Panc1 (cell line): ENCODE data around the gene TCP10L. TPM values are rescaled to one million over a fixed set of nuclear protein-coding genes. Genes with fewer than 3 reads are reported as not detected.

Experiments used
- ATAC-seq: fragments of 200-7000 bp; cut with Tn5 transposase; 2 replicates; pipeline ENCODE4 v1.9.1; 2020; ENCODE audit warnings: mild to moderate bottlenecking, moderate library complexity
- BruUV-seq: library from RNA; stranded (reverse); fragments of 400-500 nt; replicated peaks from 2 replicates; lab custom pipeline; 2021; lab: Mats Ljungman, UMichigan
- CTCF ChIA-PET: fragments of 300-600 bp; sonication (Branson Sonifier 250); formaldehyde crosslinking; loops from one replicate; lab custom pipeline; 2022; ENCODE audit warnings: antibody characterized with exemption; lab: Charles Lee
- POLR2A ChIA-PET: fragments of 300-600 bp; sonication (Branson Sonifier 250); formaldehyde crosslinking; loops from one replicate; lab custom pipeline; 2022; ENCODE audit warnings: antibody characterized with exemption; lab: Charles Lee
- DNase-seq: peaks from one replicate; pipeline ENCODE4 v3.0.0-alpha.2; 2010; ENCODE audit warnings: low read depth, low spot score
- H3K27ac ChIP-seq: 2 replicates; pipeline ENCODE4 v1.5.1; 2011; ENCODE audit warnings: mild to moderate bottlenecking, low read length, inconsistent platforms
- H3K27me3 ChIP-seq: fragments of 200-500 bp; sonication (Bioruptor generic); 2 replicates; pipeline ENCODE4 v1.6.0; 2014; ENCODE audit warnings: low read length, inconsistent platforms; ENCODE audit not compliant: control insufficient read depth, insufficient read depth
- H3K36me3 ChIP-seq: fragments of 200-500 bp; sonication (Bioruptor generic); 2 replicates; pipeline ENCODE4 v1.5.1; 2014; ENCODE audit warnings: inconsistent platforms, mild to moderate bottlenecking, low read length, moderate library complexity; ENCODE audit not compliant: control insufficient read depth, insufficient read depth
- H3K4me1 ChIP-seq: 2 replicates; pipeline ENCODE4 v1.5.1; 2011; ENCODE audit warnings: inconsistent platforms, mild to moderate bottlenecking, low read length, moderate library complexity; ENCODE audit not compliant: control insufficient read depth, insufficient read depth
- H3K4me3 ChIP-seq, 2 experiments: 2 replicates each; pipeline ENCODE4 v1.5.1; 2011 to 2012; ENCODE audit warnings: low read depth in 2 of 2, low read length in 2 of 2, mild to moderate bottlenecking in 2 of 2, inconsistent platforms in 1 of 2, moderate library complexity in 1 of 2
- H3K9me3 ChIP-seq: fragments of 200-500 bp; sonication (Bioruptor generic); 2 replicates; pipeline ENCODE4 v1.5.1; 2014; ENCODE audit warnings: low read depth, mild to moderate bottlenecking, inconsistent platforms, low read length, moderate library complexity; ENCODE audit not compliant: control insufficient read depth, insufficient read depth
- POLR2AphosphoS5 ChIP-seq: IDR thresholded peaks from 2 replicates; pipeline ENCODE4 v1.6.1; 2012; ENCODE audit warnings: mild to moderate bottlenecking, low read depth, low read length, moderate library complexity
- REST ChIP-seq, 2 experiments: IDR thresholded peaks; 2 replicates each; pipeline ENCODE4 v1.6.1; 2011 to 2012; ENCODE audit warnings: low read depth in 2 of 2, control low read depth in 1 of 2, low read length in 1 of 2, mild to moderate bottlenecking in 1 of 2, moderate library complexity in 1 of 2; ENCODE audit not compliant: insufficient read depth in 1 of 2
- SIN3A ChIP-seq: IDR thresholded peaks from 2 replicates; pipeline ENCODE4 v1.6.1; 2012; ENCODE audit warnings: low read depth, mild to moderate bottlenecking, low read length, moderate library complexity, borderline replicate concordance; ENCODE audit not compliant: insufficient read depth
- TCF7L2 ChIP-seq: IDR thresholded peaks from 2 replicates; pipeline ENCODE4 v1.6.1; 2011; ENCODE audit warnings: mild to moderate bottlenecking, low read depth, low read length, inconsistent platforms
- in situ Hi-C: cut with HindIII; loops from 2 replicates; pipeline ENCODE4 v1.10.0; 2016; ENCODE audit warnings: low sequenced_read_pairs, low pct_unique_long_range_greater_than_20kb
- intact Hi-C: fragments of 100-400 bp; cut with micrococcal nuclease; formaldehyde crosslinking; loops from one replicate; pipeline ENCODE4 v1.10.0; 2022; ENCODE audit not compliant: unreplicated experiment
- total RNA-seq: library from RNA; stranded (reverse); gene quantifications from one replicate; pipeline ENCODE4 v1.2.1, GENCODE V29; 2021; ENCODE audit not compliant: unreplicated experiment
- TF ChIP-seq, protein P1 (sequence below): fragments of 450-650 bp; IDR thresholded peaks from 2 replicates; pipeline ENCODE4 v1.5.1; 2017; ENCODE audit warnings: mild to moderate bottlenecking

Gene TCP10L
- total RNA-seq, 1 experiment from 2014 or later, result 0.57 TPM

DNA sequence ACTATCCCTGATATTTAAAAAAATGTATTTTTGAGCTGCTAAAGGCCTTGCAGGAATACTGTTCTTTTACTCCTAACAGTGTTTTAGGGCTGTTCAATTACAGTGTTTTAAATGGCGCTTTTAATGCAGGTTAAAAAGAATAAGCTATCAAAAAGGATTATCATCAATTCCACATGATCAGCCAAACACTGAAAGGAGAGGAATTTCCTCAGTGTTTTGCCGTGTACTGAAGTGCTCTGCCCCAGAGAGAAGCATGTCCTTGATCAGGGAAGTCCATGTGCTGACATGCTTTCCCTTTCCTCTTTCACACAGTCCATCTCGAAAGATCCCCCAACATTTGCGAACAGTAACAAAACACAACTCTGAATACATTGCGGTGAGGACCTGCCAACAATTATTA is 23.5 kb upstream of the TCP10L start:
- Histone ChIP-seq H3K9me3 (no peaks in the 10 kb centered on the region), H3K27me3 (no peaks in the 10 kb centered on the region), H3K27ac (no peak overlapping the region), H3K4me3 (no peak overlapping the region), H3K36me3 (peaks cover 17% of the 10 kb centered on the region), H3K4me1 (no peaks in the 10 kb centered on the region; the same call in none of the 2 replicates)
- no peak for TF ChIP-seq TCF7L2
- TF ChIP-seq, protein P1, sequence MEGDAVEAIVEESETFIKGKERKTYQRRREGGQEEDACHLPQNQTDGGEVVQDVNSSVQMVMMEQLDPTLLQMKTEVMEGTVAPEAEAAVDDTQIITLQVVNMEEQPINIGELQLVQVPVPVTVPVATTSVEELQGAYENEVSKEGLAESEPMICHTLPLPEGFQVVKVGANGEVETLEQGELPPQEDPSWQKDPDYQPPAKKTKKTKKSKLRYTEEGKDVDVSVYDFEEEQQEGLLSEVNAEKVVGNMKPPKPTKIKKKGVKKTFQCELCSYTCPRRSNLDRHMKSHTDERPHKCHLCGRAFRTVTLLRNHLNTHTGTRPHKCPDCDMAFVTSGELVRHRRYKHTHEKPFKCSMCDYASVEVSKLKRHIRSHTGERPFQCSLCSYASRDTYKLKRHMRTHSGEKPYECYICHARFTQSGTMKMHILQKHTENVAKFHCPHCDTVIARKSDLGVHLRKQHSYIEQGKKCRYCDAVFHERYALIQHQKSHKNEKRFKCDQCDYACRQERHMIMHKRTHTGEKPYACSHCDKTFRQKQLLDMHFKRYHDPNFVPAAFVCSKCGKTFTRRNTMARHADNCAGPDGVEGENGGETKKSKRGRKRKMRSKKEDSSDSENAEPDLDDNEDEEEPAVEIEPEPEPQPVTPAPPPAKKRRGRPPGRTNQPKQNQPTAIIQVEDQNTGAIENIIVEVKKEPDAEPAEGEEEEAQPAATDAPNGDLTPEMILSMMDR, result no peak
- TF ChIP-seq REST (IDR thresholded peaks at IDR 0.05; ENCODE audit: insufficient read depth in 1 of 2, low read depth in 2 of 2, low read length in 1 of 2), result no peak
- no peak for TF ChIP-seq POLR2AphosphoS5
- no peak for TF ChIP-seq SIN3A
- no peak for DNase-seq
- POLR2A ChIA-PET, result no interaction called here
- TSS peak; percentile 47 for BruUV-seq
- ATAC-seq, result no peak
- intact Hi-C loops, result no loop called here
- in situ Hi-C loops, result no loop called here
- CTCF ChIA-PET, result no interaction called here

DNA sequence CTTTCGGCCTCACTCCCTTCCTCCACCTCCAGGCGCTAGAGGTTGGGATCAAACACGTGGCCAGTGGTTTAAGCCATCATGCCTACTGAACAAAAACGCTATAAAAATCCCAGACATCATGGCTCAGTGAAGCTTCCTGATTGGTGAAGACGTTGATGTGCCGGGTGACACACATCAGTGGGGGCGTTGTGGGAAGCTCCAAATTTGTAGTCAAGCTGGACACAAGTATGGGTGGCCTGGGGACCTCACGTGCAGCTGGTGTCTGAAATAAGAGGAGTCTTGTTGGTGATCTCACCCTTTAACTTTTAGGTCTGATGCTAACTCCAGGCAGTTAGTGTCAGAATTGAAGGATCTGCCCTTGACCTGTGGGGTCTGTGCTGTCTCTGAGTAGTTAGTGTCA is 20.1 kb upstream of the TCP10L start:
- in situ Hi-C loops (no loop called here), intact Hi-C loops (no loop called here)
- TF ChIP-seq POLR2AphosphoS5, result no peak
- TF ChIP-seq, protein P1, result no peak
- TF ChIP-seq SIN3A, result no peak
- no peak for TF ChIP-seq TCF7L2
- TF ChIP-seq REST (IDR thresholded peaks at IDR 0.05; ENCODE audit: insufficient read depth in 1 of 2, low read depth in 2 of 2, low read length in 1 of 2), result no peak
- Histone ChIP-seq H3K27me3 (no peaks in the 10 kb centered on the region), H3K4me3 (no peak overlapping the region), H3K36me3 (peaks cover 18% of the 10 kb centered on the region), H3K9me3 (no peaks in the 10 kb centered on the region), H3K27ac (no peak overlapping the region), H3K4me1 (no peaks in the 10 kb centered on the region; the same call in 1 of the 2 replicates)
- ATAC-seq, result no peak
- no TSS peak for BruUV-seq
- CTCF ChIA-PET, result no interaction called here
- no peak for DNase-seq
- POLR2A ChIA-PET, result no interaction called here
